ENCODE results near the gene FEZF2. TPM values are rescaled to one million over a fixed set of nuclear protein-coding genes. Genes with fewer than 3 reads are reported as not detected.

FEZF2 gene
- total and polyA plus RNA-seq, 9 of the 15 experiments (the other 6 are each of a cell fraction or from before 2014, with no cell fraction given) = not detected

GRCh38 chr3:62379321-62379798 lies 6.0 kb upstream of the FEZF2 start (continued):
- TF ChIP-seq, protein P1, sequence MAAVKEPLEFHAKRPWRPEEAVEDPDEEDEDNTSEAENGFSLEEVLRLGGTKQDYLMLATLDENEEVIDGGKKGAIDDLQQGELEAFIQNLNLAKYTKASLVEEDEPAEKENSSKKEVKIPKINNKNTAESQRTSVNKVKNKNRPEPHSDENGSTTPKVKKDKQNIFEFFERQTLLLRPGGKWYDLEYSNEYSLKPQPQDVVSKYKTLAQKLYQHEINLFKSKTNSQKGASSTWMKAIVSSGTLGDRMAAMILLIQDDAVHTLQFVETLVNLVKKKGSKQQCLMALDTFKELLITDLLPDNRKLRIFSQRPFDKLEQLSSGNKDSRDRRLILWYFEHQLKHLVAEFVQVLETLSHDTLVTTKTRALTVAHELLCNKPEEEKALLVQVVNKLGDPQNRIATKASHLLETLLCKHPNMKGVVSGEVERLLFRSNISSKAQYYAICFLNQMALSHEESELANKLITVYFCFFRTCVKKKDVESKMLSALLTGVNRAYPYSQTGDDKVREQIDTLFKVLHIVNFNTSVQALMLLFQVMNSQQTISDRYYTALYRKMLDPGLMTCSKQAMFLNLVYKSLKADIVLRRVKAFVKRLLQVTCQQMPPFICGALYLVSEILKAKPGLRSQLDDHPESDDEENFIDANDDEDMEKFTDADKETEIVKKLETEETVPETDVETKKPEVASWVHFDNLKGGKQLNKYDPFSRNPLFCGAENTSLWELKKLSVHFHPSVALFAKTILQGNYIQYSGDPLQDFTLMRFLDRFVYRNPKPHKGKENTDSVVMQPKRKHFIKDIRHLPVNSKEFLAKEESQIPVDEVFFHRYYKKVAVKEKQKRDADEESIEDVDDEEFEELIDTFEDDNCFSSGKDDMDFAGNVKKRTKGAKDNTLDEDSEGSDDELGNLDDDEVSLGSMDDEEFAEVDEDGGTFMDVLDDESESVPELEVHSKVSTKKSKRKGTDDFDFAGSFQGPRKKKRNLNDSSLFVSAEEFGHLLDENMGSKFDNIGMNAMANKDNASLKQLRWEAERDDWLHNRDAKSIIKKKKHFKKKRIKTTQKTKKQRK (IDR thresholded peaks at IDR 0.05; ENCODE audit: borderline replicate concordance, low read depth, low read length) = no peak
- TF ChIP-seq ZNF695 (CRISPR knock-in tag; IDR thresholded peaks at IDR 0.05) (no peak), FOXO4 (CRISPR knock-in tag; IDR thresholded peaks at IDR 0.05) (no peak)

- no peak overlapping the region for H3K27ac ChIP-seq (ENCODE audit: extremely low read depth, low read depth, low read length)
- H3K79me2 ChIP-seq (ENCODE audit: control insufficient read depth, insufficient read depth, low read length) = no peaks in the 10 kb centered on the region
- H3K4me3 ChIP-seq = no peak overlapping the region
- H3K9me1 ChIP-seq (ENCODE audit: control insufficient read depth, insufficient read depth, low read length) = no peaks in the 10 kb centered on the region
- no peak overlapping the region for H2AFZ ChIP-seq (ENCODE audit: low read depth, low read length)
- no peaks in the 10 kb centered on the region for H3K9me3 ChIP-seq (replicated peaks; ENCODE audit: control insufficient read depth, insufficient read depth, low read depth, low read length)
- H4K20me1 ChIP-seq (replicated peaks; ENCODE audit: control insufficient read depth, insufficient read depth, low read length) = no peaks in the 10 kb centered on the region
- no TSS peak for BruUV-seq (replicated peaks)
- ChIA-PET CTCF (ENCODE audit: low intra/inter-chr PET ratio) (no interaction called here), POLR2A (no interaction called here)
- no peaks in the 10 kb centered on the region for H3K4me1 ChIP-seq (replicated peaks in 1 of 2; ENCODE audit: control insufficient read depth in 2 of 2, insufficient read depth in 2 of 2, low read length in 2 of 2)
- intact Hi-C loops (cut with micrococcal nuclease) (no loop called here), in situ Hi-C loops (cut with MboI) (no loop called here)
- DNase-seq (ENCODE audit: extremely low read depth in 1 of 4, low spot score in 3 of 4) (no peak), FAIRE-seq (no peak), ATAC-seq (no peak)
- H3K9ac ChIP-seq (ENCODE audit: insufficient read depth in 1 of 2, low read depth in 2 of 2, low read length in 2 of 2) = no peak overlapping the region
- H3K4me2 ChIP-seq (ENCODE audit: insufficient read depth, low read length) = no peak overlapping the region
- H3K27me3 ChIP-seq (ENCODE audit: control insufficient read depth in 2 of 2, insufficient read depth in 2 of 2, low read length in 2 of 2) = peaks cover 0 to 29% of the 10 kb centered on the region in 2 experiments; a peak in 2 of 5 replicates
- no peaks in the 10 kb centered on the region for H3K36me3 ChIP-seq (ENCODE audit: control insufficient read depth, insufficient read depth, low read length)
- WGBS (ENCODE audit: insufficient coverage, low coverage, missing lambda C conversion rate) = under 1% methylated on average over 14 of the region's 14 CpGs
- no peak for TF ChIP-seq MEF2A (IDR thresholded peaks at IDR 0.05; ENCODE audit: control insufficient read depth, low read depth, low read length)
- TF ChIP-seq HDGF (IDR thresholded peaks at IDR 0.05) = no peak
- TF ChIP-seq ZFP1 (CRISPR knock-in tag; IDR thresholded peaks at IDR 0.05) = no peak
- TF ChIP-seq KLF10 (CRISPR knock-in tag; IDR thresholded peaks at IDR 0.05) = no peak
- TF ChIP-seq BRD9 (IDR thresholded peaks at IDR 0.05; ENCODE audit: low read depth, partially characterized antibody) = no peak
- no peak for TF ChIP-seq ZNF175 (CRISPR knock-in tag; IDR thresholded peaks at IDR 0.05; ENCODE audit: low read depth)
- no peak for TF ChIP-seq TGIF2 (CRISPR knock-in tag; IDR thresholded peaks at IDR 0.05)
- TF ChIP-seq HNRNPH1 (optimal IDR thresholded peaks at IDR 0.05; ENCODE audit: low read depth, low read length) = no peak
- TF ChIP-seq, protein P2, sequence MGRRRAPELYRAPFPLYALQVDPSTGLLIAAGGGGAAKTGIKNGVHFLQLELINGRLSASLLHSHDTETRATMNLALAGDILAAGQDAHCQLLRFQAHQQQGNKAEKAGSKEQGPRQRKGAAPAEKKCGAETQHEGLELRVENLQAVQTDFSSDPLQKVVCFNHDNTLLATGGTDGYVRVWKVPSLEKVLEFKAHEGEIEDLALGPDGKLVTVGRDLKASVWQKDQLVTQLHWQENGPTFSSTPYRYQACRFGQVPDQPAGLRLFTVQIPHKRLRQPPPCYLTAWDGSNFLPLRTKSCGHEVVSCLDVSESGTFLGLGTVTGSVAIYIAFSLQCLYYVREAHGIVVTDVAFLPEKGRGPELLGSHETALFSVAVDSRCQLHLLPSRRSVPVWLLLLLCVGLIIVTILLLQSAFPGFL (CRISPR knock-in tag; IDR thresholded peaks at IDR 0.05) = no peak
- no peak for TF ChIP-seq SMARCA5 (IDR thresholded peaks at IDR 0.05)
- TF ChIP-seq ELF1 (tag; IDR thresholded peaks at IDR 0.05) = no peak
- TF ChIP-seq MYBL2 (IDR thresholded peaks at IDR 0.05; ENCODE audit: low read depth) = no peak
- no peak for TF ChIP-seq MYBL2 (CRISPR knock-in tag; IDR thresholded peaks at IDR 0.05; ENCODE audit: borderline replicate concordance)
Measured at GRCh38 chr3:62378921-62379320, 5.6 kb upstream of the FEZF2 start.
